Stomach (tissue), 9 donors: ENCODE results near the gene KCNT2. TPM values are rescaled to one million over a fixed set of nuclear protein-coding genes. Genes with fewer than 3 reads are reported as not detected.

Experiments
- DNase-seq, 2 donors: peaks; one replicate each; pipeline versions ENCODE4 v3.0.0 to v3.0.0-alpha.2; 2013 to 2019
- H3K27ac ChIP-seq, 5 donors: fragments of 200-600 bp in 4 of 5; sonication (generic) in 4 of 5; one replicate each; pipeline ENCODE4 v1.5.1; 2013 to 2019; ENCODE audit warnings: mild to moderate bottlenecking in 1 of 5, moderate library complexity in 1 of 5
- H3K27me3 ChIP-seq, 3 donors: fragments of 200-600 bp; sonication (generic); one replicate each; pipeline ENCODE4 v1.5.1; 2017 to 2019; ENCODE audit warnings: mixed run types in 1 of 3
- H3K36me3 ChIP-seq, 4 donors: fragments of 200-600 bp; sonication (generic); 1 replicate in 3 of 4; 2 replicates in 1 of 4; pipeline ENCODE4 v1.5.1; 2016 to 2019
- H3K4me1 ChIP-seq, 4 donors: fragments of 200-600 bp; sonication (generic); one replicate each; pipeline ENCODE4 v1.5.1; 2016 to 2019
- H3K4me3 ChIP-seq, 4 donors: fragments of 200-600 bp; sonication (generic) in 3 of 4; one replicate each; pipeline ENCODE4 v1.5.1; 2016 to 2019; ENCODE audit warnings: mild to moderate bottlenecking in 1 of 4
- H3K9me3 ChIP-seq, 4 donors: fragments of 200-600 bp; sonication (generic); one replicate each; pipeline ENCODE4 v1.5.1; 2016 to 2019
- CTCF ChIP-seq, 7 experiments: fragments of 450-650 bp in 4 of 7; fragments of 200-600 bp in 3 of 7; sonication (generic) in 3 of 7; IDR thresholded peaks; one replicate each; pipeline ENCODE4 v1.5.1; 2016 to 2019; ENCODE audit warnings: antibody characterized with exemption in 7 of 7, control low read depth in 2 of 7, mild to moderate bottlenecking in 1 of 7
- EP300 ChIP-seq: sonication (generic); formaldehyde crosslinking; IDR thresholded peaks from one replicate; pipeline ENCODE4 v1.6.1; 2017; ENCODE audit warnings: antibody characterized with exemption
- POLR2A ChIP-seq, 4 donors: fragments of 450-650 bp; IDR thresholded peaks; one replicate each; pipeline ENCODE4 v1.6.1; 2016; ENCODE audit warnings: antibody characterized with exemption in 4 of 4, control low read depth in 2 of 4, mild to moderate bottlenecking in 1 of 4, moderate library complexity in 1 of 4
- POLR2AphosphoS5 ChIP-seq, 3 donors: sonication (generic); formaldehyde crosslinking; IDR thresholded peaks; one replicate each; pipeline ENCODE4 v1.6.1; 2016; ENCODE audit warnings: antibody characterized with exemption in 3 of 3
- WGBS, 5 donors: extraction: QIAGEN DNeasy Blood & Tissue Kit in 3 of 5; methylation state at CpG; one replicate each; pipeline versions ENCODE4 v1.1.5 to v1.1.7; 2013 to 2018; 5-methylcytosine and 5-hydroxymethylcytosine counted together
- intact Hi-C: fragments of 100-400 bp; cut with DNase I; formaldehyde crosslinking; loops from one replicate; pipeline ENCODE4 v1.15.1; 2023; ENCODE audit warnings: low total_unique reads
- polyA plus RNA-seq, 3 donors: library from polyadenylated mRNA; stranded (reverse); fragments of 200-250 nt; gene quantifications; one replicate each; pipeline ENCODE4 v1.2.3, GENCODE V29; 2013
- total RNA-seq, 5 donors: library from RNA; depleted of rRNA; stranded (reverse); fragments of >200 nt; gene quantifications; one replicate each; pipeline versions ENCODE4 v1.1.0 to v1.2.3, GENCODE V29; 2014 to 2016
- donor health status: healthy with polysubstance abuse.
- donor health status: Bipolar disorder and iron deficiency.
- donor health status: healthy.

The KCNT2 gene
- total and polyA plus RNA-seq, 8 donors: 0.29 to 32.3 (median 0.93) TPM

GRCh38 chr1:196415978-196416377, 192.3 kb downstream of the KCNT2 start:
- TF ChIP-seq POLR2AphosphoS5 (IDR thresholded peaks at IDR 0.05) (no peak), CTCF (IDR thresholded peaks at IDR 0.05) (no peak), EP300 (no peak), POLR2A (IDR thresholded peaks at IDR 0.05) (no peak)
- intact Hi-C loops: no loop called here
- 95 to 100% (median 97%) methylated on average over 1 of the region's 1 CpG for WGBS, 5 donors

GRCh38 chr1:196412326-196412725, 195.9 kb downstream of the KCNT2 start:
- WGBS, 5 donors: 71 to 85% (median 72%) methylated on average over 2 of the region's 2 CpGs

More at GRCh38 chr1:196415978-196416377, 192.3 kb downstream of the KCNT2 start:
- H3K4me3 ChIP-seq: no peak overlapping the region
- no peaks in the 10 kb centered on the region for H3K4me1 ChIP-seq
- H3K9me3 ChIP-seq: no peaks in the 10 kb centered on the region
- no peaks in the 10 kb centered on the region for H3K27me3 ChIP-seq
- DNase-seq: no peak
- no peaks in the 10 kb centered on the region for H3K36me3 ChIP-seq
- no peak overlapping the region for H3K27ac ChIP-seq

GRCh38 chr1:196410768-196411167, 197.5 kb downstream of the KCNT2 start:
- H3K27me3 ChIP-seq: no peaks in the 10 kb centered on the region
- H3K4me1 ChIP-seq: peaks cover 0 to 4% (median 0%) of the 10 kb centered on the region in 4 donors
- H3K27ac ChIP-seq: no peak overlapping the region
- no peak overlapping the region for H3K4me3 ChIP-seq
- no peaks in the 10 kb centered on the region for H3K9me3 ChIP-seq
- no peak for DNase-seq
- H3K36me3 ChIP-seq: no peaks in the 10 kb centered on the region
- intact Hi-C loops: no loop called here
- no peak for TF ChIP-seq EP300
- TF ChIP-seq POLR2AphosphoS5 (IDR thresholded peaks at IDR 0.05): no peak
- TF ChIP-seq CTCF (IDR thresholded peaks at IDR 0.05): no peak
- no peak for TF ChIP-seq POLR2A (IDR thresholded peaks at IDR 0.05)

More at GRCh38 chr1:196412326-196412725, 195.9 kb downstream of the KCNT2 start:
- TF ChIP-seq POLR2AphosphoS5 (IDR thresholded peaks at IDR 0.05) (no peak), POLR2A (IDR thresholded peaks at IDR 0.05) (no peak), CTCF (IDR thresholded peaks at IDR 0.05) (no peak), EP300 (no peak)
- H3K27me3 ChIP-seq: no peaks in the 10 kb centered on the region
- no peaks in the 10 kb centered on the region for H3K36me3 ChIP-seq
- H3K9me3 ChIP-seq: no peaks in the 10 kb centered on the region
- no peak overlapping the region for H3K4me3 ChIP-seq
- intact Hi-C loops: no loop called here
- no peak overlapping the region for H3K27ac ChIP-seq
- no peak for DNase-seq
- H3K4me1 ChIP-seq: no peaks in the 10 kb centered on the region

- Histone ChIP-seq H3K27ac (no peak overlapping the region), H3K9me3 (no peaks in the 10 kb centered on the region), H3K27me3 (no peaks in the 10 kb centered on the region), H3K36me3 (no peaks in the 10 kb centered on the region), H3K4me3 (no peak overlapping the region), H3K4me1 (peaks cover 0 to 4% (median 0%) of the 10 kb centered on the region in 4 donors)
- 89 to 95% (median 92%) methylated on average over 2 of the region's 2 CpGs for WGBS, 5 donors
- DNase-seq: no peak
- intact Hi-C loops: no loop called here
- TF ChIP-seq POLR2AphosphoS5 (IDR thresholded peaks at IDR 0.05): no peak
- TF ChIP-seq EP300: no peak
- no peak for TF ChIP-seq CTCF (IDR thresholded peaks at IDR 0.05)
- TF ChIP-seq POLR2A (IDR thresholded peaks at IDR 0.05): no peak
Measured at GRCh38 chr1:196409586-196409985, 198.7 kb downstream of the KCNT2 start.
